Measurements from ENCODE around the gene NRXN3.

NRXN3 gene

DNA sequence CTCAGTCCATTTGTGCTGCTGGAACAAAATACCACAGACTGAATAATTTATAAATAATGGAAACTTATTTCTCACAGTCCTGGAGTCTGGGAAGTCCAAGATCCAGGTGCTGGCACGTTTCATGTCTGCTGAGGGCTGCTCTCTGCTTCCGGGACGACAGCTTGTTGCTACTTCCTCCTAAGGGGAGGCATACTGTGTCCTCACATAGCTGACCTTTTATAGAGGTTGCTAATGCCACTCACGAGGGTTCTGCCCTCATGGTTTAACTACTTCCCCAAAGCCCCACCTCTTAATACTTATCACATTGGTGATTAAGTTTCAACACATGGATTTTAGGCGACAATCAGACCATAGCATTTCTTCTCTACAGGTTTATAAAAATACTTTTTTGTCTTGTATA lies 411.1 kb downstream of the NRXN3 start:
- DNase-seq (ENCODE audit: low spot score) = no peak

DNA sequence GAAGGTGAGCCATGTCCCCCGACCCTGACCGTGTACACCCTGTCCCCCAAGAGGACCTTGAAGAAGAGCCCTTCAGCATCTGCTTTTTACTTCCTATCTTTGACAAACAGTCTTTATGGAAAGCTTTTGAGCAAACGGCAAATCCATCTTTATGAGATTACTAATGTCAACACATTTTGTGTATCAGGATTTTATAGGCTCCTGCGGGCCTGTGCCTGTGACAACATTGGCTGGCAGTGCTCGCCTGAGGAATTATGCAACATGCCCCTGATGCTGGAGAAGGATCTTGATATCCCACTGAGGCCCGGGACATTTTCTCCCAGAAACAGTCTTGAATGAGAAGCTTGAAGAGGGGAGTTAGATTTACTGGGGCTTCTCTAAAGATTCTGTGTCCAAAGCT lies 416.5 kb downstream of the NRXN3 start:
- DNase-seq (ENCODE audit: low spot score) = no peak

DNA sequence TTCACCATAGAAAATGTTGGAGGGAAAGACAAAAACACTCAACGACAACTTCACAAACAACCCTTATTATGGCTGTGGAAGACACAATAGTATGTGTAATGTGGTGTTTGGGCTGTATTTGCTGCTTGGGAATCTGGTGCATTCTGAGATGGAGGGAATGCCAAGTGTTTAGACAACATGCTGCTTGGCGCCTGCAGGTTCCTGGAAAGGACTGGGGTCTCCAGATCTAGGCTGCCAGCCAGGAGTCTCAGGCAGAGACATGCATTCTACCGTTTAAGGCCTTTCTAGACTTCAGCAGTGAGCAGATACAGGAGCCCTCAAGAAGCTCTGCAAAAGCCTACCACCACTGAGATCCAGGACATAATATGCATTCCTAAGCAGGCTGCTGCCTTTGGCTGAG lies 418.7 kb downstream of the NRXN3 start:
- no peak for DNase-seq (ENCODE audit: low spot score)

DNA sequence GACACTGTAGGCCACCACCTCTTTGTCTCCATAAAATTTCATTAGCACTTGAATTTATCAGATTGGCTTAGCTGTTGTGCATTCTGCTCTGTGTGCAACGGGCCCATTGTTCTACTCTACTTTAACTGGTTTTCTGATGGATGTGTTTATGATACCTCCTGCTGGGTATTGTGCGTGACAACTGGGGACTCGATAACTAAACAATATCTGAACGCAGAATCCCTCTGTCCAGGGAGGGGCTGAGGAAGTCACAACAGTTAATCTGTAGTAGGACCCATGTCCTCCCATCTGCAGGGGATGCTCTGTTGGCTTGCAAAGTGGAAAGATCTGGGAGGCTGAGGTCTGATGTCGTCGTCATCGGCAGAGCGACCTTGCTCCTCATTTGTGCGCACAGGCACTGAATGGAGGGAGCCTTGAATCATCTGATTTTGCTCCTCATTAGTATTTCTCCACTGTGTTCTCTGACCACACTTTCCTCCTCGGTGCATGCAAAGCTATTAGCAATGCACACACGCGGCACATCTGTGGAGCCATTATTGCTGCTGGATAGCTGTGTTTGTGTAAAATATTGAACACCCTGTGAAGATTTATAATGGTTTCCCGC lies 422.5 kb downstream of the NRXN3 start:
- no peak for DNase-seq (ENCODE audit: low spot score)

DNA sequence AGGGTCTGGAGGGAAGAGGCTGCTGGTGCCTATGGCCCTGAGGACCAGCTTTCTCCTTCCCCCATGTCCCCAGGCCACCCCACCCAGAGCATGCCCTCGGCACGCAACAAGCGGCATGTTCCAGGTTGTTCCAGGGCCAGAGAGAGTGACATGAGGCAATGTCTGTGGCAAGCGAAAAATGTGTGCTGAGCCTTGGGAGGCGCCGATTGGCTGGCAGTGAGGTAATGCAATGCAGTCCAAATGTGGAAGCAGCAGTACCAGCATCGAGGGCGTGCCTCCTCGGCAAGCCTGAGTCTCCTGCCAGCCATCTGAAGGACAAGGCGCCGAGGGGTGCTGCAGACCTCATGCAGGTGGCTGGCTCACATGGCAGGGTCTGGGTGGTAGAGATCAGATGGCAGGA lies 423.8 kb downstream of the NRXN3 start:
- no peak for DNase-seq (ENCODE audit: low spot score)

DNA sequence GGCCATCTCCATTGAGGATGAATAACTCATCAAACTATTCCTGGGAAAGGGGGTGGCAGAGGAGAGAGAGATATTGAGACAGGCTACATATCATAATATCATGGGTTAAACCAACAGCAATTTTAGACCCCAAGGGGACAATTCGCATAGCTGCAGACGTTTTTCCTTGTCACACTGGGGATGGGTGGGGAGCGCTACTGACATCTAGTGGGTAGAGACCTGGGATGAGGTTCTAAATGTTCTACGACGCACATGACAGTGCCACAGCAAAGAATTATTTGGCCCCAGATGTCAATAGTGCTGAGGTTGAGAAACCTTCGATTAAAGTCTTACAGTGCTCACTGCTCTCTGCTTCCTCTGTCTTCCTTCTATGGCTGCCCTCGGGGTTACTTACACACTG lies 425.6 kb downstream of the NRXN3 start:
- no peak for DNase-seq (ENCODE audit: low spot score)

DNA sequence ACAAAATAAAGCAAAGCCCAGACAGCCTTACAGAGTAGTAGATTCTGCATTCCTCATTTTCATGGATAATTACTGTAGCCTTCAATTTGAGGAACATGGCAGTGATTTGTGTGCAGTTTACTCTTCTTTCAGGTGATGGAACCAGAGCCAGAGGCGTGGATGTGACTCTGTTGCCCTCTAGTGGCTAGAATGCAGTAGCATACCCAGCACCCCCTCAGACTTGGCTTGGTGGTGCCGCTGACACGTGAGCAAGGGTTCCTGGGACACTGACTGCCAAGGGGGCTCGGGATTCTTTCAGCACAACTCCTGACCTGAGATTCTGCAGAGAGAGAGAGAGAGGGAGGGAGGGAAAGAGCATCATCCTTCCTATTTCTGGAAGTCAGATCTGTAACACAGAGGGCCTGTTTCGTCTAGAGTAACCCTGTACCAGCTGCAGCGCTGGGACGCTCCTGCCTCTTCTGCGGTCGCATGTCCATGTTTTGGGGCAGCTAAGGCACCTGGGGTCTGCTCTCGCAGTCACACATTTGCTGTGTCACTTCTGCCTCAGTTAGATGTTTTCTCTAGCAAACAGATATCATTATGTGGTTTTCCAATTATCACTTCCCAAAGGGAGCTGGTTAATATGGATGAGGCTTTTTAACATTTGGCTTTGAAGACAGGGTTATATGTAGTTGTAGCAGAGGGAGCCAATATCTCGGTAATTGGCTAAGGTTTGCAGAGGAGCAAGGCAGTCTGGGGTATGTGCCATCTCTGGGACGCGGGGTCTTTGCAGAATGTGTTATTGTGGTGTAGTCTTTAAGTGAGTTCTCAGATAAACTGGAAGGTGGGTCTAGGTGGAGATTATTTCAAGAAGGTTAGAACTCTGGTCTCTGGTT lies 428.1 kb downstream of the NRXN3 start:
- DNase-seq (ENCODE audit: low spot score) = peak; percentile 55

DNA sequence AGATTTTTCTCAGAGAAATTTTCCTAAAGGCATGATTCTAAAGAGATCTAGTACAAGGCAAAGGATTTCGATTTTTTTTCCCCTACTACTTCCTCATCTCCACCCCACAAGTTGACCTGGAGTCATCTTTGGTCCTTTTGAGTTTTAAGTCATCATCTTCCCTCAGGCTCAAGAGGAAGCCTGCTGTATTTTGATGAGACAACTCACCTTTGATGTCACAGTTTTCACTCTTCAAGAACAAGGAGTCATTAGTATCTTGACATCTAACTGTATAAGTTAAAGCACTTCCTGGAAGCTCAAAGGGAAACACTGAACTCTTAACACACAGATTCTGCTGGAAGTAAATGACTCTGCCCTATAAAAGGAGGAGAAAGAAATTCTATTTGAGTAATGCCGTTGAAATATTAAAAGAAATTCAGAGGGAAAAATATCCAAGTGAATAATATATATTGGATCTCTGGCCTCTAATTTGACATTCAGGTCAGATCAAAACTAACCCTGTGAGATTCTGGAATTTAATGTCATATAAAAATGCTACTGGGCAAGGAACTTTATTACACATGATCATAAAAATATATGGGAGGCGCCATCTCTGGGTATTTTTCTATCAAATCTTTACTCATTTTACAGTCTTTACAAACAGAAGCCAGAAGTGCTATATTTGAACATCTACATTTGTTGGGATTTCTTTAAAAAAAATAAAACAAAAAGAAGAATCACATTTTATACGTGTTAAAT lies 435.0 kb downstream of the NRXN3 start:
- no peak for DNase-seq (ENCODE audit: low spot score)

DNA sequence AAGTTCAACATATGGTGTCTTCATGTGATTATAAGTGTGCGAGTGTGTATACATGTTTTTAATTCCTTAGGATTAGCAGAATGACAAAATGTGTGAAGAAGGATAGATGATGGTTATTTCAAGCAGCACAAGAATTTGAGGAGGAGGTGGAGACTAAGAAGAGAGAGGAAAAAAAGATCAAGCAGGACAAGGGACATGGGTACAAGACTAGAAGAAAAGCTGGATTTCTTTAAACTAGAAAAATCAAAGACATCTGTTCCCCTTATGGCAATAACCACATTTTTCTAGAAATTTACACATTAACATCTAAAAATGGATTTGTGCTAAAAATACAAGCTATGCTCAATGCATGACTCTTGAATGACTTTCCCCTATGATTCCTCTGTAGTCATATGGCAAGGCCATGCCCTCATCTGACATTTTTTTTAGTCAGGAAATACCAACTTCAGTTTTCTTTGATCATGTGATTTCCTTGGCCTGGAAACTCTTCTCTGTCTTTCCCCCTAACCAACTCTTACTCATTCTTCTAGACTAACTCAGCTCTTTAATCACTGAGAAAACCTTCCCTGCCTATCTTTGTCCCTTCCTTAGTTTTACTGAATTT lies 435.8 kb downstream of the NRXN3 start:
- DNase-seq (ENCODE audit: low spot score) = no peak

DNA sequence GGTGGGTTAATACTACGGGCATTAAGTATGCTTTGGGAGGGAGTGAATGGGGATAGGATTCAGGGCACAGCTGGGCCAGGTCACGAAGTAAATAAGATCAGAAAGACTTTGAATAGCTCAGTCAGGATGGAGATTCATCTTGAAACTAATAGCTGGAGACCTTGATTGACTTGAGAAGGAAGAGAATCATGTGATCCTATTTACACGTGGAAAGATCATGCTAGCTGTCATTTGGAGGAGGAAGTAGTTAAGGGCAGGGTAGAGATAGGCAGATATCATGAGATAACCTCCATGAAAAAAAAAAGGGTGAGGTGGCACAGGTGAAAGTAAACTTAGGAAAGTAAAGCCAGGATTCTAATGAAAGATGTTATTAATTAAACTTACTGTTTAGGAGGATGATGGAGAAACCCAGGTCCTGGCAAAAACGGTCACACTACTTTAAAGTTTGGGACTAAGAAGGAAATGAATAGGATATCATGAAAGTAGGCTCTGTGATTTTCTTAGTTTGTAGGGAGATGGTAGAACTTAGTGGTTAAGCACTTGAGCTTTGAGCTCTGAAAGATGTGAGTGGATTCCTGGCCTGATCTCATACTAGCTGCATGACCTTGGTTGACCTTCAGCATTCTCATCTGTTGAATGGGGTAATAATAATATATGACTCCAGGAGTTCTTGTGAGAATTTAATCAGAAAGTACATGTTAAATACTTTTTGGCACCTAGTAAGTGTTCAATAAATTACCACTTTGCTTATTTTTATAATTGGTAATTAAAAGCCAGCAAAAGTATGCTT lies 439.0 kb downstream of the NRXN3 start:
- DNase-seq (ENCODE audit: low spot score) = no peak

DNA sequence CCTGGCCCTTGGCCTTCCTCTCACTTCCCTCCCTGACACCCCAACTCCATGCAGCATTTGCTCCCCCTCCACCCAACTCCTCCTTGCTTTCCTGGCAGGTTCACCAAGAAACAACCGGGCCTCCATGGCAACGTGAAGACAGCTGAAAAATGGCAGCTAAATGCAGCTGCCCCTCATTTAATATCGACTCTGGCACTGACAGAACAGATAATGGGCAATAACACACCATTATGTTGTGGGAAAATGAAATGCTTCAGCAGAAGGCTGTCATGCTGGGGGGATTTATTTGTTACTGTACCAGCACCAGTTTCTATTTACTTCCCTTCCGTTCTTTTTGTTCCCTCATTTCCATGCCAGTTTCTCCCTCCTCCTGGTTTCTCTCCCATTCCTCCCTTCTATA lies 440.8 kb downstream of the NRXN3 start:
- no peak for DNase-seq (ENCODE audit: low spot score)

DNA sequence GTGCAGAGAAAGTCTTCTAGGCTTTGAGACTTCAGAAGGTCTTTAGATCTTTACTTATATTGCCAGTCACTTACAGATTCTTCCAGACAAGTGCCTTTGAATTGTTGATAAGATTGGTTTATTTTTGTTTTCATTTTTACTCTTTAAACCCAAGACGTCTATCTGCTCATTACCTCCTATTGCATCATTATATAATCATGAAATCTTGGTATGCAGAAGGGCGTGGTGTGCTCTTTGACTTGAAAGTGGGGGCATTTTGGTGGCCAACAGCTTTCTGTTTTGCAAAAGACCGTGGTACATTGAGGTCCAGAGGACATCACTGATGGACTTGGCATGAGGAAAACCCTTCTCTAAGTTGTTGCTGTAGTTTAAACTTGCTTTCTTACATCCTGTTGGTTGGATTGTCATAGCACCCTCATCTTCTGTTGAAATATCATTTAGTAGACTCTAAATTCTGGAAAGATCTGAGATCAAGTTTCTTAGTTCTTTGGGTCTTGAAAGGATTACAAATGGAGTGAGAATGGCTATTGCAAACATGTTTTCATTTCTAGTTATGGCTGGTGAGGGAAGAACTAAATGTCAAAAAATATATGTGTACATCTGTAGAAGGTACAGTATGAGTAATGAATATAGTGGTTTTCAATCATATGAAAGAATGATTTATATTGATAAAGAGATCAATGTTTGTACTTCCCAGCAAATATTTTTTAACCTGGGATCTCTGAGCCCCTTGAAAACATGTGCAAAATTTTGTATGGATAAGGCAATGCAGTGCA lies 441.8 kb downstream of the NRXN3 start:
- DNase-seq (ENCODE audit: low spot score) = no peak

DNA sequence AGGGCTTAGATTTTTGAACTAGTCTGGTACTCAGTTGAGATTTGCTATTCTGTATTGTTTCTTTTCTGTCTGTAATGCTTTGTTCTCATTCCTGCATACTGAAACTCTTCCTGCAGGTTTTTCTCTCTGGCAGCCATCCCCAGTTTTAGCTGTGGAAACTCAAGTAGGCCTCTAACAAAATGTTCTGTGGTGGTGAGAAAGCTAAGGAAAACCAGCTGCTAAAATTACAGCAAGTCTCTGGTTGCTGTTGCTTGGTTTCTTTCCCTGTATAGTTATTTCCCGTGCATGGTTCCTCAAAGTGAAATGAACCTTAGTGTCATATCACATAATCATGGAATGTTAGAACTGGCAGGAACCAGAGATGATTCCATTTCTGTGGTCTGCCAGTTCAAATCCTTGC lies 442.5 kb downstream of the NRXN3 start:
- DNase-seq (ENCODE audit: low spot score) = no peak

DNA sequence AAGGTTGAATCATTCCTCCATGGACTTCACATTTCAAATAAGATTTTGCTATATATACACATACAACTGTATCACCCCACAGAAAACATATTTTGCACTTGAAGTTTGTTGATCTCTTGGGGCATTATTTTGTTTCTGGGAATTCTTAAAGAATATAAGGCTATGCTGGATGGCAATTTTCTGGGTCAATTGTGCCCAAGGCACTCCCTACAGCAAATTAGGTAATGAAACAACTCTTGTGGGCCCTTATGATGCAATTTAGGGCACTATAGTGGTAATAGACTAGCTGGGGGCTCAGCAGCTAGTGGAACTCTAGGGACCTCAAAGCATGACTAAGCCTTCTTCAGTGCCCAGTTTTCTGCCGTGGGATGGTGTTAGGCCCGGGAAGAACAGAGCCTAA lies 444.4 kb downstream of the NRXN3 start:
- DNase-seq (ENCODE audit: low spot score) = no peak

DNA sequence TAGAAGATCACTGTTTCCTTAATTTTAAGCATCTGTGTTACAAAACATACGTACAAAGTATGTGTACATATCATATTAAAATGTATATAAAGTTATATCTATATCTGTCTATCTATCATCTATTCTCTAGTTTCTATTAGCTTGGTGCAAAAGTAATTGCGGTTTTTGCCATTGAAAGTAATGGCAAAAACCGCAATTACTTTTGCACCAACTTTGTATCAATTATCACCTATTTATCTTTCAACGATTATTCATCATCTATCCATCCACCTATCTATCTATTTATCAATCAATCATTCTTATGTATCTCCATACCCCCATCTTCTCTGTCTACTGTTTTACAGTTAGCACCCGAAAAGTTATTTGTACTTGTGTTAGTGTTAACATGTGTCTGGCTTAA lies 447.6 kb downstream of the NRXN3 start:
- no peak for DNase-seq (ENCODE audit: low spot score)

DNA sequence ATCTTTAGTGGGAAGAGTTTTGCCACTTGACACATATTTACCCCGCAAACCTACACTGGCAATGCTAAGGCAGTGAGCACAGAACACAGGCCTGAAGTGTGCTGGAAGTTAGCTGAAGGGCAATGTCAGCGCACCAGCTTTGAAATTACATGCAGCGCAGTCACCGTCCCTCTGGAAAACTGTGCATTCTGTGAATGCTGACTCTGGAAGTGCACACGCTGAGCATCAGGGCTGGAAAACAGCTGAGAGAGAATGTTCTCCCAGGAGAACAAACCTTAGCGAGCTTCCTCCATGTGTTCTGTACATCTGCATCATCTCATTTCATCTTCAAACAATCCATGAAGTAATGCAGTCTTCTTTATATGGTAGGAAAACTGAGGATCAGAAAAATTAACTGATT lies 448.2 kb downstream of the NRXN3 start:
- no peak for DNase-seq (ENCODE audit: low spot score)

DNA sequence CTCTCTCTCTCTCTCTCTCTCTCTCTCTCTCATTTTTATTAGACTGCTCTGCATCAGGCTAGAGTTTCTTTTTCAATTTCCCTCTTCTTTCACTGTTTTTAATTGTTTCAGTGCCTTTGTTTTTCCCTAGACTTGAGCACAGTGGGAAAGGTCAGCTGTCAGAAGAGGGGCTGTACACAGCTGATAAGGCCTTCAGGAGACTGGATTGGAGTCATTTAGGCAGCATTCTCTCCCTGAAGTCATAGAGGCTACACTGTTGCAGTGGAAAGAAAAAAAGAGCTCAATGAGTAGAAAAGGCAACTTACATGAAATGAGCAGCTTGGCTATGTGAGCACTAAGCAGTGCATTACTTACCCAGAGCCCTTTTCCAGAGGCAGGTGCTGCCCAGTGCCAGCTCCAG lies 456.9 kb downstream of the NRXN3 start:
- DNase-seq (ENCODE audit: low spot score) = no peak

DNA sequence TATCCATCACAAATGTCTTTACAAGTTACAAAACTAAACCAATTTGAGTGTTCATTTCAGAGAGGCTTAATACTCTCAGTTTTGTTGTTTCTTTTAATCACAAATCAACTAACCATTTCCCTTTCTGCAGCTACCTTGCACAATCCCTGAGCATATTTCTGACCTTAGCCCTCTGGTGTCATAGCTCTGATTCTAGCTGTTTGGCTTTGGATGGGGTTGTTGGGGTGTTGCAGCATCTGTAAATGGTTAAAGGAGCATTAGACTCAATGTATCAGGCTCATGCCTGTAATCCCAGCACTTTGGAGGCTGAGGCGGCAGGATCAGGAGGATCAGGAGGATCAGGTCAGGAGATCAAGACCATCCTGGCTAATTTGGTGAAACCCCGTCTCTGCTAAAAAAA lies 461.4 kb downstream of the NRXN3 start:
- no peak for DNase-seq (ENCODE audit: low spot score)

DNA sequence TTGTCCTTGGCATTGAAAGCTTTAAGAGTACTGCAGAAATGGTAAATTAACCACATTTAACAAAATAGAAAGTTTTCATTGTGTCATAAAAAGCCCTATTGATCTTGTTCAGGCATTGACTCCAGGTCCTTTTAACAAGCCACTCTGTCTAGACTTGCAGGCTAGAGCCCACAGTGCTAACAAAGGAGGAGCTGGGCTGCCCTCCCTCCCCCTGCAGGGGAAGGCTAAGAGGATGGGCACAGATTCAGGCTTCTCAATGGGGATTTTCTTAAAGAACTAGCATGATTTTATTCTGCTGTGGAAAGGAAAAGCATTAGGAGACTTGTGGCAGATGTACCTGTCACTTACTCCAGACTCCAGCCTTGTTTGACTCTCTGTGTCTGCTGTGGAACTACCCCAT lies 463.6 kb downstream of the NRXN3 start:
- no peak for DNase-seq (ENCODE audit: low spot score)

DNA sequence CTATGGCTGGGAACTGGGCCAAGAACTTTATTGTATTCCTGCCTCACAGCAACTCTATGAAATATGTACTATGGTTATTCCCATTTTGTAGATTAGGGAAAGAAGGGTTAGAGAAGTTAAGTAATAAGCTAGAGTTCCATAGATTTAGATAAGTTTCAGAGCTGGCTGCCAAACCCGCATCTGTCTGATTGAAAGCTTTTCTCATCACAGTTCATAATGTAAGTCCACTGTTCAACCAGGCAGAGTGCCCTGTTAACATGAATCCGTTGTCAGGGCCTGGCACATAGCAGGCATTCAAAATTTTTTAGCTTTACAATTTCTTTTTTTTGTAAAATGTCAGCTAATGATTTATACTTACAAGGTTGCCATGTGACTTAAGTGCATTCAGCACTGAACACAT lies 467.3 kb downstream of the NRXN3 start:
- no peak for DNase-seq (ENCODE audit: low spot score)

DNA sequence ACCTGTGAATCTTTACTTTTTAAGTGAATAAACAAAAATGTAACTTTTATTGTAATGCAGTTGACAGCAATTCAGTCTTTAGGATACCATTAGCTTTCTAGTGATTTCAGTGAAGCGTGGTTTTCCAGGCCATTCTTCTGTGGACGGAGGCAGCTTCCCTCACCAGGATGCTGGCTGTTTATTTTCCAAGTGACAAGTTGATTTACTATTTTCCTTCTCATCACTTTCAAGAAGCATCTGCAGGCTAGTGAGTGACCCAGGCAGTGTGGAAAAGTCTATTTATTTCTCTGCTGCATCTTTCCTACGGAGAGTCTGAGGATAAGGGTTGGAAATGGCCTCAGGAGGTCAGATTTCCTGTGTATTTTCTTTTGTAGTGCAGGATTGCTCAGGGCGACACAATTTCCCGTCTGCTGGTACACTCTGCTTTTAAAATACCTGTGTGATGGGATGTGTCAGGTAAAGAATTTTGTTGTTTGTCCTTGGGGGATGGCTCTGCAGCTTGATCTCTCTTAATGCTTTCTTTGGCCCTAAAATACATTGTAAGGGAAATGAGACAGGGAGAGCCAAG lies 467.8 kb downstream of the NRXN3 start:
- no peak for DNase-seq (ENCODE audit: low spot score)

Measured in germinal center (tissue), 1 donor.